ENCODE results near the gene APEX1.

Gene APEX1

DNA sequence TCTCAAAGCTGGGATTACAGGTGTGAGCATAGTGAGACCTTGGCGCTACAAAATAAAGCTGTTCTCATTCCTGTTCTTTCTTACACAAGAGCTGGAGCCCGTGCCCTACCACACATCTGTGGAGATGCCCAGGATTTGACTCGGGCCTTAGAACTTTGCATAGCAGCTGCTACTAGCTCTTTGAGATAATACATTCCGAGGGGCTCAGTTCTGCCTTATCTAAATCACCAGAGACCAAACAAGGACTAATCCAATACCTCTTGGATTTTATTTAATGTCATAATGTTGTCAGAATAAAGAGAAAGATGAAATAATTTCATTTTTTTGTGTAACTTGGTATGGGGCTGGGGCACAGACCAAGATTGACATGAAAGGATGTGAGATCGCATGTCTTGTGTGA lies 21.8 kb downstream of the APEX1 start:
- Histone ChIP-seq H3K9me3 (ENCODE audit: severe bottlenecking) (no peaks in the 10 kb centered on the region), H3K4me1 (ENCODE audit: insufficient read depth, poor library complexity, severe bottlenecking) (no peaks in the 10 kb centered on the region), H3K4me3 (ENCODE audit: severe bottlenecking) (no peak overlapping the region), H3K27me3 (ENCODE audit: insufficient read depth, poor library complexity, severe bottlenecking) (no peaks in the 10 kb centered on the region), H3K36me3 (ENCODE audit: low read depth) (peaks cover 70% of the 10 kb centered on the region), H3K27ac (ENCODE audit: poor library complexity, severe bottlenecking) (no peak overlapping the region)
- DNase-seq (ENCODE audit: low spot score) (no peak), ATAC-seq (ENCODE audit: low read depth) (no peak)
- TF ChIP-seq, protein P1, sequence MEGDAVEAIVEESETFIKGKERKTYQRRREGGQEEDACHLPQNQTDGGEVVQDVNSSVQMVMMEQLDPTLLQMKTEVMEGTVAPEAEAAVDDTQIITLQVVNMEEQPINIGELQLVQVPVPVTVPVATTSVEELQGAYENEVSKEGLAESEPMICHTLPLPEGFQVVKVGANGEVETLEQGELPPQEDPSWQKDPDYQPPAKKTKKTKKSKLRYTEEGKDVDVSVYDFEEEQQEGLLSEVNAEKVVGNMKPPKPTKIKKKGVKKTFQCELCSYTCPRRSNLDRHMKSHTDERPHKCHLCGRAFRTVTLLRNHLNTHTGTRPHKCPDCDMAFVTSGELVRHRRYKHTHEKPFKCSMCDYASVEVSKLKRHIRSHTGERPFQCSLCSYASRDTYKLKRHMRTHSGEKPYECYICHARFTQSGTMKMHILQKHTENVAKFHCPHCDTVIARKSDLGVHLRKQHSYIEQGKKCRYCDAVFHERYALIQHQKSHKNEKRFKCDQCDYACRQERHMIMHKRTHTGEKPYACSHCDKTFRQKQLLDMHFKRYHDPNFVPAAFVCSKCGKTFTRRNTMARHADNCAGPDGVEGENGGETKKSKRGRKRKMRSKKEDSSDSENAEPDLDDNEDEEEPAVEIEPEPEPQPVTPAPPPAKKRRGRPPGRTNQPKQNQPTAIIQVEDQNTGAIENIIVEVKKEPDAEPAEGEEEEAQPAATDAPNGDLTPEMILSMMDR (IDR thresholded peaks at IDR 0.05; ENCODE audit: poor library complexity, severe bottlenecking), result no peak

DNA sequence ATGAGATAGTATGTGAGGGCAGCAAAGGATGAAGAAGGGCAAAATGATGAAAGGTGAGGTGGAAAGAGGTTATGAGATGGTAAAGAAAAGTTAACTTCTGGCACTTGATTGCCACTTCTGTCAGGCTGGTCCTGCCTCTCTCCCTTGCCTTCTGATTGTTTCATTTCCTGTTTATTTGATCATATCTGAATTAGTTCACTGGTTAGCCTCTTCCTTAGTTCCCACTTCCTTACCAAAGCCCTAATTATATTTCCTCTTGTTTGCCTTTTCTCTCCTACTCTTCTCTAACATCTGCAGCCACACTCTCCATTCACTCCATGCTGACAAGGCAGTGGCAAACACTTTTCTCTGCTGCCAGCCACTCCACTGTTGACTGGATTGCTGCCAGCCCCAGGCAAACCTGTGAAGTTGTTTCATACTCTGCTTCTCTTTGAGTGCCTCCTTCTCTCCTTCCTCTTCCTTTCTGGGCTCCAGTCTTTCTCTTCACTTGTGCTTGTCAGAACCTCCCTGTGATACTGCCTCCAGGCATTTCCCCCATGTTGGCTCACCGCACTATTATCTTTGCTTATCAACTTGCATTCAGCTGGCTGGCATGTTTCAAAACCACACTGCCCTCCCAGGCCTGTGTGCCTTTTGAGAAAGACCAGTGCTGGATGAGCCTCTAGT lies 22.3 kb downstream of the APEX1 start:
- ATAC-seq (ENCODE audit: low read depth), result no peak
- no peak overlapping the region for H3K4me3 ChIP-seq (ENCODE audit: severe bottlenecking)
- H3K36me3 ChIP-seq (ENCODE audit: low read depth), result peaks cover 65% of the 10 kb centered on the region
- H3K27ac ChIP-seq (ENCODE audit: poor library complexity, severe bottlenecking), result no peak overlapping the region
- no peaks in the 10 kb centered on the region for H3K4me1 ChIP-seq (ENCODE audit: insufficient read depth, poor library complexity, severe bottlenecking)
- TF ChIP-seq, protein P1 (IDR thresholded peaks at IDR 0.05; ENCODE audit: poor library complexity, severe bottlenecking), result no peak
- H3K27me3 ChIP-seq (ENCODE audit: insufficient read depth, poor library complexity, severe bottlenecking), result no peaks in the 10 kb centered on the region
- no peaks in the 10 kb centered on the region for H3K9me3 ChIP-seq (ENCODE audit: severe bottlenecking)
- DNase-seq (ENCODE audit: low spot score), result no peak

DNA sequence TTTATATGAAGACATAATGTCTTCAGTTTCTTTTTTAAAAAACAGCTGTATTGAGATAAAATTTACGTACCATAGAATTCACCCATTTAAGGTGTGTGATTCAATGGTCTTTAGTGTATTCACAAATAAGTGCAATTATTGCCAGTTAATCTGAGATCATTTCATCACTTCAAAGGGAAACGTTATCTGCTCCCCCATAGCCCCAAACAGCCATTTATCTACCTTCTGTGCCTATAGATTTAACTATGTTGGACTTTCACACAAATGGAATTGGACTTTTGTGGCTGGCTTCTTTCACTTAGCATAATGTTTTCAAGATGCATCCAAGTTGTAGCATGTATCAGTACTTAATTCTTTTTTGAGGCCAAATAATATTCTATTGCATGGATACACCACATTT lies 23.9 kb downstream of the APEX1 start:
- no peak for ATAC-seq (ENCODE audit: low read depth)
- TF ChIP-seq, protein P1 (IDR thresholded peaks at IDR 0.05; ENCODE audit: poor library complexity, severe bottlenecking), result no peak
- H3K36me3 ChIP-seq (ENCODE audit: low read depth), result peaks cover 49% of the 10 kb centered on the region

DNA sequence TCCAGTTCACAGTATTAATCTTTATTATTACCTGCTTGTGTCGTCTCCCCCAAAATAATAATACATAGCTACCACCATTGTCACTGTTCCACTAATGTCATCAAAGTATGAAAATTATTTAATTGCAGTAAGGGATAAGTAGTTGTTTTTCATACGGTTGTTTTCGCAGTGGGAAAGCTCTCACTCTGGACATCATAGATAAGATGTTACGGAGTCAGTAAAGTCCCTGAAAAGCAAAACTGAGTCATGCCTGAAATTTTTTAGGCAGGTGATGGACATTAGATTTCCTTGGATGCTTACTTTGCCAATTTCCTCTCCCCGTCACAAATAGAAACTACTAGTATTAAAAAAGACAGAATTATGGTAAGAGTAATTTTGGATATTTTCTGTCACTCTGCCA lies 27.4 kb downstream of the APEX1 start:
- Histone ChIP-seq H3K9me3 (ENCODE audit: severe bottlenecking) (no peaks in the 10 kb centered on the region), H3K27me3 (ENCODE audit: insufficient read depth, poor library complexity, severe bottlenecking) (no peaks in the 10 kb centered on the region), H3K36me3 (ENCODE audit: low read depth) (peaks cover 14% of the 10 kb centered on the region), H3K4me1 (ENCODE audit: insufficient read depth, poor library complexity, severe bottlenecking) (no peaks in the 10 kb centered on the region), H3K27ac (ENCODE audit: poor library complexity, severe bottlenecking) (no peak overlapping the region), H3K4me3 (ENCODE audit: severe bottlenecking) (no peak overlapping the region)
- DNase-seq (ENCODE audit: low spot score) (no peak), ATAC-seq (ENCODE audit: low read depth) (no peak)
- TF ChIP-seq, protein P1 (IDR thresholded peaks at IDR 0.05; ENCODE audit: poor library complexity, severe bottlenecking), result no peak

More for the DNA sequence above, 23.9 kb downstream of the APEX1 start:
- no peak for DNase-seq (ENCODE audit: low spot score)
- Histone ChIP-seq H3K4me1 (ENCODE audit: insufficient read depth, poor library complexity, severe bottlenecking) (no peaks in the 10 kb centered on the region), H3K27me3 (ENCODE audit: insufficient read depth, poor library complexity, severe bottlenecking) (no peaks in the 10 kb centered on the region), H3K27ac (ENCODE audit: poor library complexity, severe bottlenecking) (no peak overlapping the region), H3K4me3 (ENCODE audit: severe bottlenecking) (no peak overlapping the region), H3K9me3 (ENCODE audit: severe bottlenecking) (no peaks in the 10 kb centered on the region)

DNA sequence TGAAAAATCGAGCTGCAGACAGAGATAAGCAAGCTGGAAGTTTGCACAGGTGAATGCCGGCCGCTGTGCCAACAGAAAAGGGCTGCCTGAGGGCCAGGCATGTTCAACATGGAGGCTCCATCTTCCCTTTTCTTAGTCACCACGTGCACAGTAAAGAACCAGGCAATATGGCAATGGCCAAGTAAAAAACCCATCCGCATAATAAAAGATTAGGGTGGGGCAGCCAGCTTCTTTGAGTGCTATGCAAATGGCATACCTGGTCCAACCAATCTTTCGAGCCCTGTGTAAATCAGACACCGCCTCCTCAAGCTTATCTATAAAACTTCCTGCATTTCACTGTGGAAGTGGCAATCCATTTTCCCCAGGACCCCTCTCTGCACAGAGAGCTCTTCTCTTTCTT lies 30.9 kb downstream of the APEX1 start:
- Histone ChIP-seq H3K9me3 (ENCODE audit: severe bottlenecking) (no peaks in the 10 kb centered on the region), H3K27me3 (ENCODE audit: insufficient read depth, poor library complexity, severe bottlenecking) (no peaks in the 10 kb centered on the region), H3K27ac (ENCODE audit: poor library complexity, severe bottlenecking) (no peak overlapping the region), H3K4me3 (ENCODE audit: severe bottlenecking) (no peak overlapping the region), H3K4me1 (ENCODE audit: insufficient read depth, poor library complexity, severe bottlenecking) (peaks cover 10% of the 10 kb centered on the region), H3K36me3 (ENCODE audit: low read depth) (no peaks in the 10 kb centered on the region)
- TF ChIP-seq, protein P1 (IDR thresholded peaks at IDR 0.05; ENCODE audit: poor library complexity, severe bottlenecking), result no peak
- no peak for DNase-seq (ENCODE audit: low spot score)
- ATAC-seq (ENCODE audit: low read depth), result no peak
